SHP77 (cell line): ENCODE data around the gene HIRIP3.

Experiments used
- DNase-seq, 2 experiments: peaks; one replicate each; lab custom pipeline; 2025; lab: John Stamatoyannopoulos, UW

Gene HIRIP3

DNA sequence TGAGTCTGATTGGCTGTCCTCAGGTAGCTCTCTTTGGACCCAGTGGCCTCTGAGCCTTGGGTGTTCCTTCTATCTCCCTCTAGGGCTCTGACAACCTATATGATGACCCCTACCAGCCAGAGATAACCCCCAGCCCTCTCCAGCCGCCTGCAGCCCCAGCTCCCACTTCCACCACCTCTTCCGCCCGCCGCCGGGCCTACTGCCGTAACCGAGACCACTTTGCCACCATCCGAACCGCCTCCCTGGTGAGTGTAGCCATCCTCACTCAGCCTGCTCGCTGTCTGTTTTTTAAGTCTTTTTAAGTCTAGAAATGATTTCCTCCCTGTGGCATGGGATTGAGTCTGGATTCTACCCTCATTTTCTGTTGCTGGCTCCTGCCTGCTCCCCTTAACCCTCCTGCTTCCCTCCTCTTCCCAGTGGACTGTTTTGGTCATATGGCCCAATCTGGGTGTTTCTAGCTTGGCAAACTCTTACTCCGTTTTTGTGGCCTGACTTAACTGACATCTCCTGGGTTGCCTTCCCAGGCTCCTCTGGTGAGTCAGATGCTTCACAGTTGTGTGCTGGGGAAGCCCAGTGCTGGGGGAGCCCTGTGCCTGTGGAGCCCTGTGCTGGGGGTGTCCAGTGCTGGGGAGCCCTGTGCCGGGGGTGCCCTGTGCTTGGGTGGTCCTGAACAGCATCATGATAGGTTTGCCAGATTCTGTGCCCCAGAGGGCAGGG is 11.8 kb downstream of the HIRIP3 start:
- DNase-seq, result no peak

DNA sequence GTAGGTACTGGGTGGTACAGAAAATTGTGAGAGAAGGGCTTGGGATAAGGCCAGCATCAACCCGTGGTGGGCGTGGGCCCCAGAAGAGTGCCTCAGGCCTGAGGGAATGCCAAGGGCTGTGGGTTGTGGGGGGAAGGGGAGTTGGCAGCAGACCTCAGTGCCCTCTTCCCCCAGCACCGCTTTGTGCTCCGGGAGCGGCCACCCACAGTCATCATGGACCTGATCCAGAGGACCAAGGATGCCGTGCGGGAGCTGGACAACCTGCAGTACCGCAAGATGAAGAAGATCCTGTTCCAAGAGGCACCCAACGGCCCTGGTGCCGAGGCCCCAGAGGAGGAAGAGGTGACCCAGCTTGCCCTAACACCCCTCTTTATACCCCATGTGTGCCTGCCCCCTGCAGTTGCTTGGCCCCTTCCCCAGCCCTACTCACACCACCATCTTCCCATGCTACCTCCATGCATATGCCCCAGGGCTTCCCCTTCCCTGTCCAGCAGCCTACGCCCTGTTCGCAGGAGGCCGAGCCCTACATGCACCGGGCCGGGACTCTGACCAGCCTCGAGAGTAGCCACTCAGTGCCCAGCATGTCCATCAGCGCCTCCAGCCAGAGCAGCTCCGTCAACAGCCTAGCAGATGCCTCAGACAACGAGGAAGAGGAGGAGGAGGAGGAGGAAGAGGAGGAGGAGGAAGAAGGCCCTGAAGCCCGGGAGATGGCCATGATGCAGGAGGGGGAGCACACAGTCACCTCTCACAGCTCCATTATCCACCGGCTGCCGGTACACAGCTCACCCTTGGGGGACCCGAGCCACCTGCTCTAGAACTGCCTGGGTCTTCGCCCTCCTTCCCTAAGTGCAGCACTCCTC is 12.6 kb downstream of the HIRIP3 start:
- DNase-seq, result no peak

DNA sequence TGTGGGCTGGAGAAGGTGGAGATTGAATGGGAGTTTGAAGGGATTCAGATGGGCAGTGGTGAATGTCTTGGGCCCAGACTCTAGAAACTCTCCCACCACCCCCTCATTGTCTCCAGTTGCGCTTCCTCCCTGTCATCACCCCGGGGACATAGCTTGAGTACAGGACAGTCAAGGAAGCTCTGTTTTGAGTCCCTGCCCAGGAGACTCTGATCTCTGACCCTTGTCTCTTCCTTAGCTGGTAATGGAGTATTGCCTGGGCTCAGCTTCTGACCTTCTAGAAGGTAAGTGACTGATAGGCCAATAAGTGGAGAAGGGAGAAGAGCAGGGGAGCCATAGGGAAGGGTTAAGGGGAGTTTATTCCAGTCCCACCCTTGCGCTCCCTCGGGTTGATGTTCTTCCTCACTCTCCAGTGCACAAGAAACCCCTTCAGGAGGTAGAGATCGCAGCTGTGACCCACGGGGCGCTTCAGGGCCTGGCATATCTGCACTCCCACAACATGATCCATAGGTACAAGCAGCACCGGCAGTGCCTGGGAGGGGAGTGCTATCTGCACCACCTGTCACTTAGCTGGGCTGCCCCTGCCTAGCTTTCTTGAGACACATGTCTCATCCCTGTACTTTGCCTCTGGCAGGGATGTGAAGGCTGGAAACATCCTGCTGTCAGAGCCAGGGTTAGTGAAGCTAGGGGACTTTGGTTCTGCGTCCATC is 16.7 kb downstream of the HIRIP3 start:
- DNase-seq, result no peak

DNA sequence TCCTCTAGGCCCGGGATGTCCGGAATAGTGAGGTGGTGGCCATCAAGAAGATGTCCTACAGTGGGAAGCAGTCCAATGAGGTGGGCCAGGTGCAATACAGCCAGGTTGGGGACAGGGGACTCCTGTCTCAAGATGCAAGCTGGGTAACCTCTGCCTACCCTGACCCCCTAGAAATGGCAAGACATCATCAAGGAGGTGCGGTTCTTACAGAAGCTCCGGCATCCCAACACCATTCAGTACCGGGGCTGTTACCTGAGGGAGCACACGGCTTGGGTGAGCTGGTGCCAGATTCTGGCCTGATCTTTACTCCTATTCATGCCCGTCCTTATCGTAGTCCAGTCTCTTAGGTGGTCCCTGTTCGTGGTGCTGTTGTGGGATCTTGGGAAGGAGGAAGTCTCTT is 17.3 kb downstream of the HIRIP3 start:
- DNase-seq, result no peak

DNA sequence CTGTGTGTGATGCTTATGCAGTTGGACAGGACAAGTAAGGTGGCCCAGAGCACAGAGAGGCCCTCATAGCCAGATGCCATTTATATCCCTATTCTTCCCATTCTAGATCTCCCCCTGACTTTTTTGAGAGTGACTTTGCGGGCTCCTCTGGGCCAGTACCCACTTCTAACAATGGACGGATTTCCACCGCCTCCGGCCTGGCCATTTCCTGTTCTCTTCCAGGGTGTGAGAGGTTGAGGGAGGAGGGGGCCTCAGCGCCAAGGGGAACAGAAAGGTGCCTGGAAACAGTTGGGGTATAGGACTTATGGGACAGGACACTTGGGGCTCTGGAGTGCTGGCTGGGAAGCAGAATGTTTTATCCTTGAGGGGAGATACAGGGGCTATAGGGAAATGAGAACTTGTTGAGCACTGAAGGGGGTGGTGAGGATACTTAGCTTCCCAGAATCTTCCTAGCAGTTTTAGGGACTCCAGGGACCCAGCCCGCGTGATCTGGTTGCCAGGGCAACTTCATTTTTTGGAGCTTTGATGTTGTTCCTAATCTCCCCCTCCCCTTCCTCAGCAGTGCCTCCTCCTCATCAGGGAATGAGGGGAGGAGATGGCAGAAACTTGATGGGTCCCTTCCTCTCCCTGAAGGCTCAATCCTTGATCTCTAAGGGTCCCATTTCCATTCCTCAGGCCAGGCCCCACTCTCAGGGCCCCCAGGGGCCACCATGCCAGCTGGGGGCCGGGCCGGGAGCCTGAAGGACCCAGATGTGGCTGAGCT is 18.2 kb downstream of the HIRIP3 start:
- no peak for DNase-seq

DNA sequence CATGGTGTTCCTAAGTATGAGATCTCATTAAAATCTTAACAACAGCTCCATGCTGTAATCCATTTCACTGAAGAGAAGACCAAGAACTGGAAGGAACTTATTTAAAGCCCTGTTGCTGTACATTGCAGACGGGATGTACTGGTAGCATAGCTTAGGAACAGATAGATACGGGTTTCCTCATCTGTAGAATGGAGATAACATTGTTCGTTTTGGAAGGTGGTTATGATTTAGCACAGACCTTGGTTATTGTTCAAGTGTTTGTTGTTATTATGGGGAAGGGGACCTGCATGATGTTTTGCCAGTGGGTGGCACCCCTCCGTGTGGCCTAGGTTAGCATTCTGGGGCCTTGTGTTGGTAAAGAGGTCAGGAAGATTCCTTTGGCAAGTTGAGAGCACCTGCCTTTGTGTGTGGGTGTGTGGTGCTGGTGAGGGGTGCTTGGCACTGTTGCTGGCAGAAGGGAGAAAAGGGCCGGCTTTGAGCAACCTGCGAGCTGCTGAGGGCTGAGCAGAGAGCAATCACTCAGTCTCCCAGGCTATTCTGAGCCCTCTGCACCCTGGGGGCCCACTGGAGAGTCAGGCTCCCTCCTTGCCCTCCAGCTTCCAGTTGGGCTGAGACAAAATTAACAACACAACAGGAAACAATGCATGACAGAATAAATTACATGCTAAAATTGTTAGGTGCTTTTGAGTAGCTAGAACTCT is 19.5 kb downstream of the HIRIP3 start:
- DNase-seq, result no peak

DNA sequence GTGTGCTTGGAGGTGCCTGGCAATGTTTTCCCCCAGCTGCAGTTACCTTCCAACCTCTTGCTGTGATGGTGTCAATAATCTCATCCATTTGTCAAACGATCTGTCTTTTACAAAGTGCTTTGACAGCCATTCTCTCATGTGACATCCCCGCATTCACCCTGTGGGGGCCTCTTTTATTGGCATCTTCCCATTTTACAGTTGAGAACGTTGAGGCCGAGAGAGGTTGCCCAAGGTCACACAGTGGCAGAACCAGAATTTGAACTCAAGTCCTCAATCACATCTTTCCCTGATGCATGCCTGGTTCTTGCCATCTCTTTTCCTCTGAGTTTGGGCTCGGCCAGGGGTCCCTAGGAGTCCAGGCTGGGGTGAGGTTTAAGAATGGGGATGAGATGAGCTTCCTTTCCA is 20.3 kb downstream of the HIRIP3 start:
- DNase-seq, result no peak

DNA sequence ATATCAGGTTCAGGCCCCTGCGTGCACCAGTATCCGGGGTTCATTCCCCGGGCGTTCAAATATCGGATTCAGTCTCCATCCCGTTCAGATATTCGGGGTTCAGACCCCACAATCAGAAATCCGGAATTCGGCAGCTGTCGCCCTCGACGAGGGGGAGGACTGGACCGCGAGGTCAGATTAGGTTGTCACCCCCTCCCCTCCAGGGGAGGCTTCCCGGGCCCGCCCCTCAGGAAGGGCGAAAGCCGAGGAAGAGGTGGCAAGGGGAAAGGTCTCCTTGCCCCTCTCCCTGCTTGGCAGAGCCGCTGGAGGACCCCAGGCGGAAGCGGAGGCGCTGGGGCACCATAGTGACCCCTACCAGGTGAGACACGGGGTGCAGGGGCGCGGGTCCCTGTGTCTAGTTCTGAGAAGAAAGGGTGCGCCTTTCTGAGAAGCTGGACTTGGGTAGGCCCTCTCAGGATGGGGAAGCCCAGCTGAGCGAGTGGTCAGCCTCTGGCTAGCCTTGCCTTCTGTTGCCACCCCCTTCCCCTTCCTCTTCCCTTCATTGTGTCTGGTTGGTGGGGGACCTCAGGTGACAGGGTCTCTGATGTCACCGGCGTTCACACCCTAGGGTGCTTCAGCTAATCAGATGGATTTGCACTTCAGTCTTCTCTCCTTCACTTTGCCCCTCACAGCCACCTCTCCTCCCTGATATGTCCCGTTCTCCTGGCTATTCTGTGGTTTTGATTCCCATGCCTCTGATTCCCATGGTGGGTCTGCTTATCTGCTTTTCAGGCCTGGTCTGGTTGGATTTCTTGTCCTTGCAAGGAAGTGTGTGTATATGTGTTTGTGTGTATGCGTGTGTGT is 20.9 kb downstream of the HIRIP3 start:
- no peak for DNase-seq

DNA sequence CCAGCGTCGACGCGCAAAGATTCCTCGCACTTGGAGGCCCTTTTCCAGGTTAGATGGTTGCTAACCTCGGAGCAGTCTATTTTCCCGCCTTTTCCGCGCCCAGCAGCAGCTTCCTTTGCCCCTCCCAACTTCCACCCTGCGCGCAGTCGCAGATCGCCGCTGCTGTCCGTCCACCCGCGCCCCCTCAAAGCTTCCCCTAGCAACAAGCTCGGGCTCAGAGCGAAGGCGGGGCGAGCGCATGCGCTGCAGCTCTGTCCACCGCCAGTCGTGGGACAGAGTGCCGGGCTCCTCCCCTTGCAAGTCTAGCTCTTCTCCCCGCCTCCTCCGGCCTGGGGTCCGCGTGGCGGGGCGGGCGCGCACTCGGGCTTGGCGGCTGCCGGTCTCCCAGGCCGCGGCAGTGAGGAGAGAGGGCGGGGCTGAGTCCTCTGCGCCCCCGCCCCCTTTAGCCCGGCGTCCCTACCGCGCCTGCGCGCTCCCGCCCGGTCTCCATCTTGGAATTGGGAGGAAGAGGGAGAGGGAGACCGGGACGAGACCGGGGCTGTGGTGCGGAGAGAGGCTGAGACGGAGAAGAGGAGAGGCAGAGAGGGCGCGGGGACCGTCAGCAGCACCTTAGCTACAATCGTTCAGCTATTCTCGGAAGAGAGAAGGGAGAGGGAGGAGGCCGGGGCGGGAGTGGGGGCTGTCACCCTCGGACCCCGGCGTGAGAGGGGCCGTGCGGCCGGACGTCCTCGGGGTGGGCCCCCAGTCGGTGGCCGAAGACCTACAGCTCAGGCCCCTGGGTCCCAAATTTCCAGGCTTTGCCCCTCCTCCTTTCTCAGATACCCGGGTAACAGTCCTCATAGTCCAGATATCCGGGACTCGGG is 21.8 kb downstream of the HIRIP3 start, which contains the start of gene TAOK2:
TAOK2 (plus strand) TSS at position 485 of the 863 bp plus-strand sequence. CDS start 3,905 bp downstream, outside the sequence.
- DNase-seq, result peak; percentile 98 to 99

DNA sequence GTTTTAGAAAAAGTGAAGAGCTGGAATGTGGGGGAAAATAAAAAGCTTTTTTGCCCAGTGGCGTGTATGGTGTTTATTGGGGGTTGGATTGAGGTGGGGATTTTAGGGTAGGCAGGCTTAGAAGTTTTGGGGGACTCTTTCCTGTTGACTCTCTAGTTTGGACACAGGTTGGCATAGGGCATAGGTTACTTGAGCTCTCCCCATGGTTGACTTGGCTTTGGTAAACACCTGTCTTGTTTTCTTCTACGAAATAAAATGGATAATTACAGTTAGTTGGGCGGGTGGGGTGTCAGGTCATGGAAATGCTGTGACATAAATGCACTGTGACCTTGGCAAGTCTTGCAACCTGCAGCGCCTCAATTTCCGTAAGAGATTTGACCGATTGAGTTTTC is 22.4 kb downstream of the HIRIP3 start:
- no peak for DNase-seq

DNA sequence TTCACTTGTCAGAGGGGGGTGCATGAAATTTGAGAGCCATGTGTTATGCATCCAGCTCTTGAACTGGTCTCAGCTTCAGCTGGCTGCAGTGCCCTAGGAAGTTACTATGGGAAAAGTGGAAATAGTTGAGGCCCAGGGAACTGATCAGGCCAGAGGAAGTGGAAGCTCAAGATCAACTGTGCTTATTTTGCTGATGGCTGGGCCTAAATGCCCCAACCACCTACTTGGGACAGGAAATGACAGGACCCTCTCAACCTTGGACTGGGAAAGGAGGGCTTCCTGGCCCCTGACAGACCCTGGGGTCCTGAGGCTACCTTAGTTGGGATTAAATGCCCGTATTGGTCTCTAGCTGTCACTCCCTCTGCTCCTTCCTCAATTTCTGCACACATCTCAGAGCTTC is 22.9 kb downstream of the HIRIP3 start:
- DNase-seq, result no peak

DNA sequence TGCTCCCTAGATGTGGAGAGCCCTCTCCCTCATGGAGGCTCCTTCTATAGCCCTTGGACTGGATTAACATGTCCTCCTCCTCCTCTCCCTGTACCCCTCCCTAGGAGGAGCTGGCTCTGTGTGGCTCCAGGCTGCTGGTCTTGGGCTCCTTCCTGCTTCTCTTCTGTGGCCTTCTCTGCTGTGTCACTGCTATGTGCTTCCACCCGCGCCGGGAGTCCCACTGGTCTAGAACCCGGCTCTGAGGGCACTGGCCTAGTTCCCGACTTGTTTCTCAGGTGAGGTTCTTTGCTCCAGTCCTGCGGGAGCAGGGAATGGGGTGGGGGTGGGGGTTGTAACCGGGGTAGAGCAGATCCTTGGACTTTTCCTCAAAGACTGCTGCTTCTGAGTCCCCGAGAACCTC is 24.1 kb downstream of the HIRIP3 start:
- no peak for DNase-seq

DNA sequence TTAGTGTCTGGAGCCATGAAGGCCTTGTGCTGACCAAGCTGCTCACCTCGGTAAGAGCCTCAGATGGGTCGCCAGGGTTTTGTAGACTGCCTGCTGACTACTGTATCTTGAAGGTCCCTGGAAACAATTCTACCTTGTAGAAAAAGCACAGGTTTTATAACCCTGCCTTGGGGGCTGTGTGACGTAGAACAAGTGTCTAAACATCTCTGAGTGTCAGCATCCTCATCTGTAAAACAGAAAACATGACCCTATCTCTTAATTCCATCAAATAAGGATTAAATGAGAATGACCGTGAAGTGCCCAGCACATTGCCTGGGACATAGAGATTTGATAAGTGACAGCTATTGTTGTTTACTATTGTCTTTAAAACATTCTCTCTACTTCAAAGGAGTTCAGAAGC is 27.2 kb downstream of the HIRIP3 start:
- no peak for DNase-seq

DNA sequence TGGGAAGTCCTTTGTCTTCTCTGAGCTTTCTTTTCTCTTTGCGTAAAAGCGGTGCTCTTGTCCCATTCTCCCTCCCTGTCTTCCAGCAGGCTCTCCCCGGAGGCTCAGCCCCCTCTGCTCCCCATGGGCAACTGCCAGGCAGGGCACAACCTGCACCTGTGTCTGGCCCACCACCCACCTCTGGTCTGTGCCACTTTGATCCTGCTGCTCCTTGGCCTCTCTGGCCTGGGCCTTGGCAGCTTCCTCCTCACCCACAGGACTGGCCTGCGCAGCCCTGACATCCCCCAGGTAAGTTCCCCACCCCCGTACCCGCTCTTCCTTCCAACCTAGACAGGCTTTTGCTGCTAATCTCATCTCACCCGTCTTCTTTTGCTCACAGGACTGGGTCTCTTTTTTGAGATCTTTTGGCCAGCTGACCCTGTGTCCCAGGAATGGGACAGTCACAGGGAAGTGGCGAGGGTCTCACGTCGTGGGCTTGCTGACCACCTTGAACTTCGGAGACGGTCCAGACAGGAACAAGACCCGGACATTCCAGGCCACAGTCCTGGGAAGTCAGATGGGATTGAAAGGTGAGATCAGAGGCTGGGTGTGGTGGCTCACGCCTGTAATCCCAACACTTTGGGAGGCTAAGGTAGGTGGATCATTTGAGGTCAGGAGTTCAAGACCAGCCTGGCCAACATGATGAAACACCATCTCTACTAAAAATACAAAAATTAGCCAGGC is 32.2 kb downstream of the HIRIP3 start:
- no peak for DNase-seq

DNA sequence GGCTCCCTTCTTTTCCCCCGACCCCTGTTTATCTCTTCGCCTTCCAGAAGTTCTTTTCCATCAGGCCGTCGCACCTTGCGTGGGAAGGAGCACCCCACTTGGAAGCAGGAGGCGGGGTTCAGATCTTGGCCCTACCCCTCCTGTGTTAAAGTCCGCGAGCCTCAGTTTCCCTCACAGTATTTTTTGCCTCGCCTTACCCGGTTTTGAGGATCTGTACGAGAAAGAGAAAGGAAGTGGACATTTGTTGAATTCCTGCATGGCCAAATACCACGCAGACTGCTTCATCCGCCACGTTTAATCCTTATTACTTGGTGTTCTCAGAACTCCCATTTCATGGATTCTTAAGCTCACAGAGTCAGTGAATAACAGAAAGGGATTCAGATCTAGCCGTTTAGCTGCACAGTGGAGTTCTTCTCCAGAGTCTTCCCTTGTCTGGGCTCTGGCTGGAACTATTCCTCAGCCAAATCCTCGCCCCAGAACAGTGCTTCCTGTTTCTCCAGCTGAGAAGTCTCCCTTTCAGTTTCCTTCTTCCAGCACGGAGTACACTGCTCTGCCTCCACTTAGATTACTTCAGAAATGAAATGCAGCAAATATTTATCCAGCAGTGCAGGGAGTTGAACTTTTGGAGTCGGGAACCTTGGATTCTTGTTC is 32.9 kb downstream of the HIRIP3 start:
- DNase-seq, result no peak

DNA sequence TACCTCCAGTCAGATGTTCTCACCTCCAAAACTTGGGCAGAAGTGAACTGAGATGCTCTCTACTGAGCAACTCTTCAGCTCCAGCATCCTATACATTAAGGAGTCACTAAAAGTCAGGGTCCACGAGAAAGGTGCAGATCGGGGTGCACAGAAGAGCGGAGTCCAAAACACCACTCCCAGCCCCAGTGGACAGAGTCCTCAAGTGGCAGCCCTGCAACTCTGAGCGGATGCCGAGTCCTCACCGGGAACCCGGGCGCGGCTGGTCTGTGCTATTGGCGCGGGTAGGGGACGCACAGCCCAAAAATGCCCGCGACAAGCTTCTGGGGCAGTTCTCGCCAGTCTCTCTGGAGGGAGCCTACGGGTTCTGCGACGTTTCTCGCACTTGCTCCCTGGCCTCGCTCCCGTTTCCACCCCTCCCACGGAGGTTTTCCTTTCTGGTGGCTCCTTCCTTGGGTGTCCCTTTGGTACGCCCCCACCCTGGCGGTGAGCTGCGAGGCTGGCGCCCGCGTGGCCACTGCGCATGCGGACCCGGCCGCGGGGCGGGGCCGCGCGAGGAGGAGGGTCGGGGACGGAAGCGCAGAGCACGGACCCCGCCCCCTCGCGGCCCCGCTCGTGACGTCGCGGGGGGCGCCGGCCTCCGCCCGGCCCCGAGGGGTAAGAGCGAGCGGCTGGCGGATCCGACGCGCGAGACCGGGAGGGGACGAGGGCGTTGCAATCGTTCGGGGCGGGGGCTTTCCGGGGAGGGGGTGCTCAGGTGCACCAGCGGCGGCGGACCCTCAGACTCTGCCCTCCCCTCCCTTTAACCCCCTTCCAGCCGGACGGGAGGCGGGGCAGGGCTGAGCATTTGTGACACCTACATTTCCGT is 33.7 kb downstream of the HIRIP3 start, which contains the start of gene TMEM219:
TMEM219 (plus strand) TSS at position 601 of the 865 bp plus-strand sequence. CDS start 1,065 bp downstream, outside the sequence.
- DNase-seq, result peak; percentile 85 to 93

DNA sequence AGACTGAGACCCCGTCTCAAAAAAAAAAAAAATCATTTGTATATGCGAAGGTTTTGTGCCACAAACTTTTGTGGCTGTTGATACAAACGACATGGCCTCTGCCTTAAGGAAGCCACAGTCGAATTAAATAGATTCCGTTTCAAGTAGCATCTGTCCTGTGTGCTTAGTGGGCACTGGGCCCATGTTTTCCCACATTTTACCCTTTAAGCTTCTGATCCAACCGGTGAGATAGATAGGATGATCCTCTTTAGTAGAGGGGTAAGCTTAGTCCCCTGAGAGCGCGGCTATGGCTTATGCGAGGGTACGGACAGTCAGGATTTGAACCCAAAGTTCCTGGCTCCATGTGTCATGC is 34.3 kb downstream of the HIRIP3 start:
- DNase-seq, result no peak
